Activated CD8-positive, alpha-beta memory T cell treated with anti-CD3 and anti-CD28 coated beads, Interleukin-2, amount 50 U/mL, for 24 hours (primary cell): ENCODE data around the gene NUP210L.
"Not testable (repeated sequence)": the region's sequence is repeated elsewhere in the genome, so short reads cannot be mapped to it uniquely, and the experiment has no call there.

Experiments
- DNase-seq: peaks from one replicate; pipeline ENCODE4 v3.0.0-alpha.2; 2020; ENCODE audit errors: extremely low read depth

The NUP210L gene

DNA sequence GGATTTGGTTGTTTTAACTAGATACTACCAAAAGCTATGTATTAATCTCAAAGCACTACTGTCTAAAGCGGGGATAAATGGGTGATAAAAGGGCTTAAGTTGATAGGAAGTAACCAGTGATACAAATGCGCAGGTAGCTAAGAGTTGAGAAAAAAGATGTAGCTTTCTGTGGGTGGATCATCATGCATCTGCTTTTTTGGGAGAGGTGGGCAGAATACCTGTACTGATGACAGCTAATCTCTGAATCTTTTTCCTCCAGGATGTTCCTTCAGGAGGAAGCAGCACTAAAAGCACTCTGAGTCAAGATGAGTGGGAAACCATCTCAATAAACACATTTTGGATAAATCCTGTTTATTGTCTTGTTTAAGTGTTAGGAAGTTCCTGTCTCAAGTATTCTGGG lies 163.1 kb downstream of the NUP210L start:
- no peak for DNase-seq

DNA sequence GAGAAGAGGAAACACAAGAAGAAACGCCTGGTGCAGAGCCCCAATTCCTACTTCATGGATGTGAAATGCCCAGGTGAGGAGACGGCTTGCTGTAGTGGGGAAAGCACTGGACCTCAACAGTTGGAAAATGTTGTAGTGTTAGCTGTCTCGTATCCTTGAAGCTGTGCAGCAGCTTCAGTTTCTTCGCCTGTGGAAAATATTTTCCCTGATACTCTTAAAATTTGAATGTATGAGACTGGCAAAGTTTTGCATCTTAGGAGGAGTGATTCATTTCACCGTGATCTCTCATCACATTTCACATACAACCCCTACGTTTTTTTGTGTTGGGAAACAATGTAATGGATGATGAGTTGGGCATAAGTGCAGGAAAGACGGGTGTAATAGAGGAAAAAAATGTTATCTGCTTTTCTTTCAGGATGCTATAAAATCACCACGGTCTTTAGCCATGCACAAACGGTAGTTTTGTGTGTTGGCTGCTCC lies 163.7 kb downstream of the NUP210L start:
- no peak for DNase-seq

GRCh38 chr1:153990468-153991150 lies 164.3 kb downstream of the NUP210L start, which contains the start of gene RPS27:
TSS of gene RPS27 (plus strand) at chr1:153990762. CDS start at chr1:153990797, 35 bp downstream.
- peak; percentile 66 for DNase-seq

GRCh38 chr1:153987621-153988020 lies 167.3 kb downstream of the NUP210L start:
- no peak for DNase-seq

- no peak for DNase-seq
Measured at GRCh38 chr1:153985941-153986761, 168.7 kb downstream of the NUP210L start, which contains the start of gene RAB13. TSS of gene RAB13 (minus strand) at chr1:153986339. CDS start at chr1:153986236, 103 bp downstream.

- DNase-seq = no peak
Measured at GRCh38 chr1:153985341-153985912, 169.4 kb downstream of the NUP210L start.

- no peak for DNase-seq
Measured at GRCh38 chr1:153984123-153984894, 170.6 kb downstream of the NUP210L start.

DNA sequence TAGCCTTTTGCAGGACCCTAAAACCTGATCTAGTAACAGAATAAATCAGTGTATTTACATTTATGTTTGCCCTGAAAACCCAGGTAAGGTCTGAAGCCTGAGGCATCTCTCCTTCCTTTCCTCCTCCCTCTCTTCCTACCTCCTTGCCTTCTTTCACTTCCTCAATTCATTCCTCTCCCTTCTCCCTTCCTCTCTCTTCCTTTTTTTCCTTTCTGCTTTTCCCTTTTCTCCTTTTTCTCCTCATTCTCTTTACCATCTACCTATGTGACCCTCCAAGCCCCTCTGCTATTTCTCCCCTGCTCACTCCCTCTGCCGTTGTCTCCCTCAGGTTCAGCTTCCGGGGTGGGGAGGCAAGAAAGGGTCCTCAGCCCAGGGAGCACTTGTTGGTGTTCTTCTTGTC lies 173.1 kb downstream of the NUP210L start:
- DNase-seq = not testable (repeated sequence)

DNA sequence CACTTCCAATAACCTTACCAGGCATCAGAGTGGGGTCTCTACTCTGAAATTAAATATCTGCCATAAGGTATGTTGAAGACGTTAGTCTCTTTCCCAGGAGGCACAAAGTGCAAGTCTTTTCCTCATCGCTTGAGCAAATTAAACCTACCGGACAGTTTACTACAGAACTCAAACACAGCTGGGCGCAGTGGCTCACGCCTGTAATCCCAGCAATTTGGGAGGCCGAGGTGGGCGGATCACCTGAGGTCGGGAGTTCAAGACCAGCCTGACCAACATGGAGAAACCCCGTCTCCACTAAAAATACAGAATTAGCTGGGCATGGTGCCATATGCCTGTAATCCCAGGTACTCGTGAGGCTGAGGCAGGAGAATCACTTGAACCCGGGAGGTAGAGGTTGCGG lies 175.8 kb downstream of the NUP210L start:
- DNase-seq = not testable (repeated sequence)

DNA sequence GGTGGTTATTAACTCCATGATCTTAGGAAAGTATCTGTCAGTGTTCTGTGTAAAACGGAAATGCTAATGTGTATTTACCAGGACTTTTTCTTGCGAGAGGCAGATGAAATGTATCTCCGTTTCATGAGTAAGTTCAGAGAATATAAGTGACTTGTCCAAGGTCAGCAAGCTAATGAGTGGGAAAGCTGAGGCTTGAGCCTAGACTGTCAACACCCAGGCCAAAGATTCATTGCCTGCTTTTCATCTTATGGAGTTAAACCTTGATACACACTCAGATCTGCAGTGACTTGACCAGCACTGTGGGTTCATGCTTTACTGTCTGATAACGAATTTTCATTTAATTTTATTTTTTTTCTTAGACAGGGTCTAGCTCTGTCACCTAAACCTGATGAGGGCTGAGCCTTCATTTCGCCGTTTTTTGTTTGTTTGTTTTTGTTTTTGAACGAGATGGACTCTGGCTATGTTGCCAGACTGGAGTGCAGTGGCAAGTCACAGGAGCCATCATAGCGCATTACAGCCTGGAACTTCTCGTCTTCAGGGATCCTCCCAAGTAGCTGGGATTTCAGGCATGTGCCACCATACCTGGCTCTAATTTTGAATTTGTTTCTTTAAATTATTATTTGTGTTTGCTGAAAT lies 176.5 kb downstream of the NUP210L start:
- no peak for DNase-seq

DNA sequence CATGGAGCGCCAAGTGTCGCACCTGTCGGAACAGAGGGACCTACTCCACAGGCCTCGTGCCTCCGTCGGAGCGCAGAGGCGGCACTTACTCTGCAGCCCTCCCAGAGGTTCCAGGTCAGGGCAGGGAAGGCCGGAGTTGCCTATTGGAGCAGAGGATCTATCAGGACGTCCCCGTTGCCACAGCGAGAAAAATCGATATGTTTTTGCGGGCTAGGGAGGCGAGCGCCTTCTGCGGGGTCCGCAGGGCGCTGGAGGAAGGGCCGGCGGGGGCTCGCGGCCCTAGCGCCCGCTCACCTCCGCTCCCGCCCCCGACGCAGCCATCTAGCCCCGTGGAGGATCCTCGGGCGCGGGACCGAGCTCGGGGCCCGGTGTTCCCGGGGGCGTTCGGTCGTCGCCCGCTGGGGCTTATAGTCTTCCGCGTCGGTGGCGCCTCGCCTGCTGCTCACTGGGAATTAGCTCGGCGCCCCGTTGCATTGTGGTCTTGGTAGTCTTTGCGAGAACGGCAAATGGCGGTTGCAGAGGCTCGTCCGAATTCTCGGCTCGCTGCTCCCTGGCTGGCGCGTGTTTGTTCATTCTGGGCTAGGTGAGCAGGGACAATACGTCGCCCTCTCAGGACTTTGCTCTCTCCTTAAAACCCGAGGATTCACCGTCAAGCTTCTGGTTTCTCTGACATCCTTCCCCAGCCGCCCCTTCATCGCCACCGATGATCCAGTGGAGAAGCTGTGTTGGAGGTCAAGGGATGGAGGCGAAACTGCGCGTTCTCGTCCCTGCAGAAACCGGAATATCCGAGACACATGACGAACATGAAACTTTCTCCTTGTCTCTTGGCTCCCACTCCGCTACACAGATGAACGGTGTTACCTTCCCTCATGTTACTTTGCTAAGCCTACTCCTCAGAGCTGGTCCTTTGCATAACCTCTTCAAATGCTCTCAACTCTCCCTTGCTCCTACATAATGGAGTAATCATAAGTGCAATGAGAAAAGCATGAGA lies 177.3 kb downstream of the NUP210L start, which contains the start of gene JTB:
Gene JTB, minus strand, starts transcription at position 425 of the 991 bp plus-strand sequence. Its CDS starts 422 bp downstream, at position 3.
- DNase-seq = peak; percentile 75

DNA sequence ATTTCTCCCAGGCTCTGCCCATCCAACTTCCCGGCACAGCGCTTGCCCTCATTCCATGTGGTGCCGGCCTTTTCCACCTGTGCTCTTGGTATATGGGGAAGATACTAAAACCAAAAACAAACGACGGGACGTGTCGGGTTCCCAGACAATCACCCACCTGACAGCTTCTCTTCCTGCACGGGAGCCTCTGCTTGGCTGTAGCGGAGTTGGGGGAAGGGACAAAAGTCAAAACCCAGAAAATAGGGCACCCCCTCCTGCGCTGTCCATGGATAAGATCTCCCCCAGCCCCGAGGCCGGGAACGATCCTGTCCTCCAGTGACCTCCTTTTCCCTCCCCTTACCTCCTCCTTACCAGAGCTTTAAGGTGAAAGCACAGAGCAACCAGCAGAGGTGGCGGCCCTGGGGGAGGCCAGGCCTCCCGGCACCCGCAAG lies 178.0 kb downstream of the NUP210L start:
- no peak for DNase-seq

- DNase-seq = no peak
Measured at GRCh38 chr1:153973525-153973924, 181.3 kb downstream of the NUP210L start.

DNA sequence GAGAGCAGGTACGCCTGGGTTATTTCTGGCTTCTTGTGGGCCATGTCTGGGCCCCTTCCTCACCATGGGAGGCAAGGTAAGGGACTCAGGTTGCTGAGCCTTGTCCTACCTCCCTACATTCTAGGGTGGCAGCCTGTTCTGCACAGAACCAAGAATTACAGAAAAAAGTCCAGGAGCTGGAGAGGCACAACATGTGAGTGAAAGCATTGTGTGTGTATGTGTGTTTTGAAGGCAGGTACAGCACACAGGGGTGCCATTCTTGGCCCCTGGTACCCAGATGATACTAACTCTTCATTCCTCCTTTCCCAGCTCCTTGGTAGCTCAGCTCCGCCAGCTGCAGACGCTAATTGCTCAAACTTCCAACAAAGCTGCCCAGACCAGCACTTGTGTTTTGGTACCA lies 181.8 kb downstream of the NUP210L start:
- DNase-seq = no peak

GRCh38 chr1:153970346-153970745 lies 184.5 kb downstream of the NUP210L start:
- DNase-seq = no peak

GRCh38 chr1:153968972-153969371 lies 185.9 kb downstream of the NUP210L start:
- no peak for DNase-seq

GRCh38 chr1:153968408-153968807 lies 186.5 kb downstream of the NUP210L start:
- DNase-seq = no peak

DNA sequence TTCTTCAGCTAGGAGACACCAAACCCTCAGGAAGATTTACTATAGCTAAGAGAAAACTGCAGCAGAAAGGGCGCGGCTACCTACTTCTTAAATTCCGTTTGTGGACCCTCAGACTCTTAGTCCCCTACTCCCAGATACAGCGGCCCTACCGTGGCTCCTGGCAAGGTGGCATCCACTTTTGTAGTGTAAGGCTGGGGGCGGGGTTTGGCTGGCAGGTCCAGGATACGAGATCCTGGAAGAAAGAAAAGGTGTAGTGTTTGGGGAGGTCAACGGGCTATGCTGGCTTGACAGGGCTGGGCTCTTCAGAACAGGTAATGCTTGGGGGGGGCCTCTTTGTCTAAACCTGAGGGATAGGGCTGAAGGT lies 186.9 kb downstream of the NUP210L start:
- DNase-seq = no peak

GRCh38 chr1:153967107-153967999 lies 187.5 kb downstream of the NUP210L start, which contains the start of gene CREB3L4:
TSS of gene CREB3L4 (plus strand) at chr1:153967902. CDS start at chr1:153968526, 624 bp downstream.
- no peak for DNase-seq
